ENCODE data around the gene TMEM144.
A peak's percentile ranks its signal among the peaks of the same experiment; 100 is the strongest.

The TMEM144 gene

DNA sequence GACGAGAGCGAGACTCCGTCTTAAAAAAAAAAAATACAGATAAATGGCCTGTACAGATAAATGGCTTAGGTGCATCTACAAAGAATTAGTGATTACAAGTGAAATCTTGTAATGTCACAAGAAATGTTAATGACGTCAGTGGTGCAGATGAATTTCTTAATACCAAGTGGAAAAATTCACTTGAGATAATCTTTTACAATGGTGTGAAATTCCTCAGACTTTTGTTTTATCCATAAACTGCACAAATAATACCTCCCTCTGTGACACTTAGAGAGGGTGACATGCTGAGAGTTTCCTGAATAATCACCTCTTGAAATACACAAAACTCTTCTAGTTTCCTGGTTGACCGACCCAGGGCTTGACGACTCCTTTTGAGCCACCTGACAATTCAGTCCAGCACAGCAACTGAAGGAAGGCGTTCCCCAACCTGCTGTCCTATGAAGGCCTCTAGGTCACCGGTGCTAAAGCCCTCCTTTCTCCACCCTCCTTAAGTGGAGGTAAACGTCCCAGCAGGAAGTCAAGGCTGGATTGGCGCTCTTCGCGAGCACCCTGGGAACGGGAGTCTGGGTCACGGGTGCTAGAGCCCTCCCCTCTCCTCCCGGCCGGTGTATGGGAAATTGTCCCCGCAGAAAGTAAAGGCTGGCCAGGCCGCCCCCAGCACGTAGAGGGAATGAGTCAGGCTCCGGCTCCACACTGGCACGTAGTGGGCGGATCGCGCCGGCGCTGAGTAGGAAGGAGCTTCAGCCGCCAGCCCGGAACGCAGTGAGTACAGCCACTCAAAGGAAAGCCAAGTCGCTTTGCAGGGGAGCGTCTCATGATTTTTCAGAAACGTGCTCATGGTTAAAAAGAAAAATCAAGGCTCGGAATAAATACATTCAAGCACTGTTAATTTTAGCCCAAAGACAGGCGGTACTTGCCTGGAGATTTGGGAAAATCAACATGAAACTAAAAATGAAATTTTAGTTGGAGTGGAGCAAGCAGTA, at the start of gene TMEM144:
Gene TMEM144 (plus strand): TSS at position 662 of the 983 bp plus-strand sequence. CDS start 2,182 bp downstream, outside the sequence.
- intact Hi-C loops (cut with DNase I), result no loop called here
- DNase-seq, result peak; percentile 88 to 99 (median 95)

DNA sequence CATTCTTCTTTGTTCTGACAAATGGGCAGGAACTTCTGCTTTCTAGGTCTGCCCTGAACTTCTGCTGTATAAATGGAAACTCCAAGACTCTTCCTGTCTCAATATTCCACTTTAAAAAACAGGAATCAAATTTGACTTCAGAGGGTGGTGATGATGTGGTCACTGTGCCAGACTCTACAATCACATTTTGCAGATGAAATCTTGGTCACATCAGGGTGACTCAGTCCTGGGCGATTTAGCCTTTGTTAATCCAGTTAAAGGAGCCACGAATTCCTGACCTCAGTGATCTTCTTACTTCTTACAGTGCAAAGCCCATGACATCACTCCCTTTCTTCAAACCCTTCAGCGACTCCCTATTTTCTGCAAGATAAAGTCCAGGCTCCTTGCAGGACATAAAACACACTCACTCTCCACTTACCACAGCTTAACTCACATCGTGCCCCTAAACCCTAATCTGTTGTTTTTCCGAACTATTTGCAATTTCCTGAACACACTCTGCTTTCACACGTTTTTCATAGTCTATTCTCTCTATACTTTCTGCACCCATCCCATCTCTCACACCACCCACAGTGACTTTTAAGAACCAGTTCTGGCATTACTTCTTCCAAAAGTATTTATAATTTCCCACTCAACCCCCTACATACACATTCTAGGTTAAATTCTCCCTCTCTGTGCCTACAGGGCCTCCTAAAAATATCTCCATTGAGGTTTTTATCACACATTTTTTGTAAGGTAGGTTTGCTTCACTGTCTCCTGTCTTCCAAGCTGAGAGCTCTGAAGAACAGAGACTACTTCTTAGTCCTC, 48.5 kb upstream of the TMEM144 start:
- DNase-seq, result peak in 1 of 42 donors; percentile 29
- intact Hi-C loops (cut with DNase I), result no loop called here

DNA sequence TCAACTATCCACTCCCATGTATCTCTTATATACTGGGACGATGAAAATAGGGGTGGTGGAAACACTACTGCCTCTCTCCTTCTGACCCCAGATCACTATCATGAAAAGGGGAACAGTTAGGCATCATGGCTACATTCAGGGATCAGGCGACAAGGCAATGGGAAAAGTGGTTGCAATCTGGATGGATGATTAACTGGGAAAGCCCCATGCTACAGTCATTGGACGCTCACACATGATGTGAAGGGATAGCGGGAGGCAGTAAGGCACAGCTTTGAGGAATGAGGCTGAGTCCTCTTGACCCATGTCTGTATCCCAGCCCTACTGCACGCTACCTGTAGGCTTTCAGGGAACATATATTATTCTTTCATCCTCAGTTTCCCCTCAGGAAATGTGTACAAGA, 47.7 kb upstream of the TMEM144 start:
- intact Hi-C loops (cut with DNase I), result no loop called here
- no peak for DNase-seq

DNA sequence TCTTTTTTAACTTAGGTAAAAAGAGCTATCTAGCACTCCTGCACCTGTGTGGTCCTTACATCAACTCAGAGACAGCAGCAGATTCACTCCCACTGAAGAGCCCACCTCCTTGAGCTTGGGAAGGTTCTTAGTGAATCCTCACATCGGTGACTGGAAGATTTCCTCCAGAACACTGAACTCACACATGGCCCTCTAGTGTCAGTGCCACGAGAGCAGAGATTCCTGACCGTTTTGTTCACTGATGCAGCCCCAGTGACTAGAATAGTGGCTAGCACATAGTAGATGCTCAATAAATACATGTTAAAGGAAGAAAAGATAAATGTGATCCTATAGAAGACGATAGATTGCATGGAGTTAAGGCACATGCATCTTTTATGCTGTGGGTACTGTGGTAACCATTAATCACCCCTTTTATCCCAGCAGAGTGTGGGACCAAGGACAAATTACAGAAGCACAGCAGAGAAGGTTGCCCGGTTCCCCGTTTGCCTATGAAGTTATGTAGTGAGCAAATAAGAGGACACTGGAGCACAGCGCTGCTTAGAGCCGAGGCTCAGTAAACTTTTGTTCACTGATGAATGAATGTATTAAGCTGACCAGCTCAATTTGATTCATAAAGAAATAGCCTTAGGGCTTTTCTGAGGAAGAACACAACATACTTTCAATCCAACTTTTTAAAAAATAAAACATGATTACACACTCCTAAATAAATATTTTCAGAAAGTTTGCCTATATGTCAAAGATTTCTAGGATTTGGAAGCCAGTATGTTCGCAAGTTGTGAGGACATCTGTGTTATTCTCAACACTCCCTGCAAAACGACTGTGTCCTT, 46.1 kb upstream of the TMEM144 start:
- DNase-seq, result peak in 10 of 42 donors; percentile 12 to 60 (median 33)
- intact Hi-C loops (cut with DNase I), result no loop called here

DNA sequence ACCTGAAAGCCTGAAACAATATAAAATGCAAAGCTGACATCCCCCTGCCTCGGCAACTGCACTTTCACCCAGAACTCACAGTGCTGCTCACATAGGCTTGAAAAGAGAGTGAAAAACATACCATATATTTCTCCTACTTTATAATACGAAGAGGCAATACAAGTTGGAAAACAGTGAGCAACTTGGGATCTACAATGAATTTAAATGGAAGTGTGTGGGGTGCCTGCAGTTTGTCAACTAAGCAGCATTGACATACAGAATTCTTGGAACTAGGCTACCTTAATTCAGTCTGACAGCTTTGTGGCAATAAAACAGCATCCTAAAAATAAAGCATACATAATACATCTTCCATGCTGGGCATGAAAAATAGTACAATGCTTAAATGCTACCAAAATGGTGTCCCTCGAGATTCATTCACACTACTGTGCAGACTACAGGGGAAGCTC, 45.5 kb upstream of the TMEM144 start:
- intact Hi-C loops (cut with DNase I), result no loop called here
- no peak for DNase-seq

DNA sequence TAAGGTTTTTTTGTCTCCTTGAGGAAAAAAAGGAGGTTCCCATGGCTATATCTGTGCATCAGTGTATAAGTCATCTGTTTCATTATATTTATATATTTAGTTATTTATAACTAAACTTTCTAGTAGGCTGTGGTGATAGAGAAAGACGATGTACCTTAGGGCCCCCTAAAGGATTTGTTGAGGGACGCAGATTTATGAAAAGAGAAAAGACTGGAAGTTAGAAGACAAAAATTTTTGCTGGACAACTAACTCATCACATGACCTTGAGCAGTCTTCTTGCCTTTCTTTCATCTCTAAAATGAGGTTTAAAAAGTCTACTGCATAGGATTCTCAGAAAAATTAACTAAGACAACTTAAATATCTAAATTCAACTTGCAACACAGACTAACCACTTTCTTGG, 43.6 kb upstream of the TMEM144 start:
- DNase-seq, result no peak
- intact Hi-C loops (cut with DNase I), result no loop called here

DNA sequence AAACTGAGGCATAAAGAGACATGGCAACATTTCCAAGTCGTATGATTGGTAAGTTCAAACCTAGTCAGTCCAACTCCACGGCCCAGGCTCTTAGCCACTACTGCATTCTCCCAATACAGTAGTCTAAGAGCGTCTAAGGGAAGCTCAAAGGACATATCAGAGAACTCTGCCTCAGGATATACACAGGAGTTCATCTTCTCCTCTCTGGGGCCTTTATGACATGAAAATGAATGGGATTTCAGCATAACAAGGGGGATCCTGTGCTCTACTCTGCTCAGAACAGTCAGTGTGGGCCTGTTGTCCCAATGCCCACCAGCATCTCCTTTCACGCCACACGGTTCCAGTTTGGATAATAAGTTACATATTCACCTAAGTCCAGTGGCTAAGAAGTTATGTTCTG, 41.7 kb upstream of the TMEM144 start:
- intact Hi-C loops (cut with DNase I), result no loop called here
- DNase-seq, result no peak

DNA sequence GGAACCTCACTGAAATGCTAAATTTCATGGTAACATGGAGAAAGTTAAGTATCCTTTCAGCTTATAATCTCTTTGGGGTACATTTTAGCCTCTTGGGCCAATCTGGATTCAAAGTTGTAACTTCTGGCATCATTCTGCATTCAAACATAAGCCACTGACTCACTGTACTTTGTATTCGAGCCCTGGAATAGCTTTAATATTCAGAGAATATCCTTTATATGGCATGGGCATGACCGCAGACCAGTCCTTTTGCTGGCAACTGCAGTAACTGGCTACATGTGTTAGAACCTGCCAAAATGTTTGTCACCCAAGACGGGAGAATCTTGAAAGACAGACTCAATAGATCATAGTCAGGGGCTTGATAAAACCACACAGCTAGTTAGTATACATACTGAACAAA, 40.8 kb upstream of the TMEM144 start:
- intact Hi-C loops (cut with DNase I), result no loop called here
- no peak for DNase-seq

DNA sequence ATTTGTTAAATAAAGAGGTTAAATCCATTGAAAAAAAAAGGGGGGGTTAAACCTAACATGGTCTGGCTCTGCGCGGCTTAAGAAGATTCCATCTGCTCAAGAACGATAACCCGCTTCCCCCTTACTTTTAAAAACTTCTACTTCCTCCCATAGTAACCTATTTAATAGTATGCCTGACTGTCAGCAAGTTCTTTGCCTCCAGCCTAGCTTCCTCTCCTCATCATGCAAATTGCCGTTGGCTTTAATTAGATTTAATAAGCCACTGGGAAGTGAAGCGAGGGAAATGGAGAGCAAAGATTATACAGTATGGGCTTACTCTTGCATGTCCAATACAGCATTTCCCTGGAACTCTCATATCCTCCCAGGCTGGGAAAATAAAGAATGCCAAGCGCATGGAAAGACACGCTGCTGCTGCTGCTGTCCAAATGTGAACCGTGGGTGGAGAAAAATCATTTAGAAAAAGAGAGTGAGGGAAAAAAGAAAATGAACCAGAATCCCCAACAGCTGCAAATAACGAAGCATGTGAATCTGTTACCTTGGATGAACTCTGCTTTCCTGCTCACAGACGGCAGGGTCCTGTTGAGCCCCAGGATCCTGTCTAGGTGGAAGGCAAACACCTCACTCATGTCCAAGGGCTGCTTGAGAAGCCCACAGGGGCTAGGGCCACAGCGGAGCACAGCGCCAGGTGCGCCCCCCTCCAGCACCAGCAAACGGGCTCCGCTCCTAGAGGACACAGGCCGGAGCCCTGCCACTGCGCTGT, 40.2 kb upstream of the TMEM144 start:
- intact Hi-C loops (cut with DNase I), result loop anchor here (2.0 kb wide), 1 partner anchor 175 kb away; no protein-coding TSS in a partner anchor
- DNase-seq, result no peak

DNA sequence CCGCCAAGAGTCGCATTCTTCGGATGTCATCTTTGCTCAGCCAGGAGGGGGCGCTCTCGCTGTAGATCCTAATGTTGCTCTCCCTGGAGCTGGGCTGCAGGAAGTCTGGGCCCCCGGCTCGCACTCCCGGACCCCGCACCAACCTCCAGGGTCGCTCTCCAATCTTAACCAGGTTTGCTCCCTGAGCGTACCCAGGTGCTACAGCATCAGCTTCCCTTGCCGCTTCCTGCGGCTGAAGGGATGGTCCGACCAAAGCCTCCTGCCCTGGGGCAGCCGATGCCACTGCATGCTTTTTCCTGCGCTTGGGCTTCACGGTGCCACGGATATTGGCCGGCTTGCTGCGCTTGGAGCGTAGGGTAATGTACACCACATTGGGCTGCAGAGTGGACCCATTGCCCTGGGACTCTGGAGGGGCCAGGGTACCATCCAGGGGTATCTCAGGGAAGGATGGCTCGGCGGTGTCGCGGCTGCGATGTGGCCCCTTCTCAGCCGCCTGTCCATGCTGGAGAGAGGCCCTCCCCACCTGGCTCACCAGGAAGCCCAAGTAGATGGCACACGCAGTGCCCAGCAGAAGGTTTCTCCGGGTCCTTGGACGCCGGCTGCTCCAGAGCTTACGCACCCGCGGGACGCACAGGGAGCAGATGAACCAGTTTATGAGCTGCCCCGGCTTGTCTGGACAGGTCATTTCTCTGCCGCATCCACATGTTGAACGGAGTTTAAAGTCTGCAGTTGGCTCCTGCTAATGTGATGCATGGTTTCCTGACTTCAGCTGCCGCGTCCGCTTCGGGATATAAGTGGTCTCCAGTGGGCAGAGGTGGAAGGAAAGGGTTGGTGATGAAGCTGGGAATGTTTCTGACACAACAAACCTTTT, 39.4 kb upstream of the TMEM144 start:
- intact Hi-C loops (cut with DNase I), result loop anchor here (2.0 kb wide), 1 partner anchor 176 kb away; no protein-coding TSS in a partner anchor
- peak in 16 of 42 donors; percentile 11 to 68 (median 42) for DNase-seq

DNA sequence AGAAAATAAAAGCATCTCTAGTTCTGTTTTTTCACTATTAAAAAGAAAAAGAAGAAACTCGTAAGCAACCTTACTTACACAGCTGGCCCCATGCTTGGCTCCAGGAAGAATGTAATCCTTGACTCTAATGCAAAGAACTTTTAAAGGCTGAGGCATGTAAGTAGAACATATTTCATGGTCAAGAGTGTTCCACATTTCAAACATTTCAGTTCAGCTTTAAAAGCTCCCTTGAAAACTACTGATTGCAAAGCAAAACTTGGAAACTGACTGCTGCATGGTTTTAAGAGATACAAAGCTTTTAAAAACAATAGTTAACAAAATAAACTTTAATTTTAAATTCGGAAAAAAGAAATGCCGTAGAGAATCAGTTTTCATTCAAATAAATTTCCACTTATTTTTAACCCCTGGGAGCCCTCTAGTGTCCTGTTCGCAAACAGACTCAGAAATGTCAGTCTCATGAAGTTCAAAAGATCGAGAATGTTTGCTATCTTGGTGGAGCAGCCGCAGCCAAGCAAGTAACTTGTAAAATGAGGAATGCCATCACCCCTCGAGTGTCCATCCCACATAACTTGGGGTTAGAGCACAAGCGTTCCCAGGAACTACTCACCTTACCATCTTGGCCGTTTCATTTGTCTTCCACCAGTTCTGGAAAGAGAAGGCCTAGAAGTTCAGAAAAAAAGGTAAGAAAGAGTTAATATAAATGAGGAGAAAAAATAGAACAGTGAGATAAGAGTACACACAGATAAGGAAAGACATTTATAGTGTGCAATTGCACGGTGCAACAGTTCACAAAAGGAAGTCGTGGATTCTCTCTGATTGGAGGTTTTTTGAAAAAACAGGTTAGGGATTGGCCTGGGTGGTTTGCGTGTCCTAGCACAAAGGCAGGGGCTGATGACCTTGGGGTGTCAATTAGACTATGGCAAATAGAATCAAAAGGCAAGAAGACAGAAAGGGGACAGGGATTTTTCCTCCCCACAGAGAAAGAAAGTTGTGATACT, 37.7 kb upstream of the TMEM144 start, which contains the start of gene GASK1B:
Gene GASK1B (minus strand): TSS at position 765 of the 998 bp plus-strand sequence. CDS start 1,650 bp downstream, outside the sequence.
- intact Hi-C loops (cut with DNase I), result no loop called here

DNA sequence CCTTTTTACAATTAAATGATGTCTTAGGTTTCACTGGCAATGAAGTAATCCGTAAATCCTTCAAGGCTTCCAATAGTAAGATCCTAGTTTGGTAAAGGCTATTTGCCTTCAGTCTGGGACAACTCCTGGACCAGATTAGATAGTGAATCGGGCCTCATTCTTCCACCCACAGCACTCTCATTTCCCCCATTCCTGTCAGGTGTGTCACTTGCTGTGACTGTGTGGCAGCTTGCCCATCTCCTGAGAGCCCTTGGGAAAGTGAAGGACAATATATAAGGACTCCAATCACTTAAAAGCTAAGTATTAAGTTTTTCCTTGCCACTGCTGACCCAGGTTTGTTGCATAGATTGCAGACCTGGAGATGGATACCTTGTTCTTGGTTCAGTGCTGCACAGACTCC, 34.2 kb upstream of the TMEM144 start:
- intact Hi-C loops (cut with DNase I), result no loop called here
- DNase-seq, result no peak

More for the DNA sequence above, 37.7 kb upstream of the TMEM144 start, which contains the start of gene GASK1B:
- DNase-seq, result peak in 29 of 42 donors; percentile 20 to 83 (median 58)

DNA sequence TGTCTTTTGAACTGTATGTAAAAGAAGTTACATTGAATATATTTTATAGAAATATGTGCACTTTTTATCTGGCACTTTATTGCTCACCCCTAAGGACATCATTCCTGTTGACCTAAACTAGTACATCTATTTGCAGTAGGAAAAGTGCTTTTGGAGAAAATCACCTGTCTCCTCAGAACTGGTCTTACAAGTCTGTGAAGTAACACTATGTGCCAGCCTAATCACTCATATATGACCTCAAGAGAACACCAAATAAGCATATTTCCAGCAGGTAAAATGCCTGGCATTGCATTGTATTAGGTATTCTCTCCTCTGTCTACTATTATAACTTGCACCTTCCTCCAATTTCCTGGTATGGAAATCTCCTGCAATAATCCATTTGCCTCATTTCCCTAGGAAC, 33.5 kb upstream of the TMEM144 start:
- intact Hi-C loops (cut with DNase I), result no loop called here
- no peak for DNase-seq

DNA sequence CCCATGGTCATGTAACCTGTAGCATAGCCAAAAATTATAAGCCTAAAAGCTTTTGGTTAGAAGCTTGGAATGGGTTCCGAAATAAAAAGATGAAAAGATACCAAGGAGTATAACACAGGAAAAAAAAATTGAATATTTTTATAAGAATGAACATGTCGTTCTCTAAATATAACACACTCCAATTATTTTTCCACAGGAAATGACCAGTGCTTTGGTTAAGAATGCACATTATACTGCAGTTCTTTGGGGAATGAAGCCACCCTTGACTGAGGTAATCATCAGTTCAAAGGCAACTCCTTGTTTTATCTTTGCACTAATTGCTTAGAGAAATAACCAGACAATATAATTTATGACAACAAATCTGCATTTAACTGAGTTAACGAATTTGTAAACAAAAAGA, 30.8 kb upstream of the TMEM144 start:
- intact Hi-C loops (cut with DNase I), result no loop called here
- no peak for DNase-seq

DNA sequence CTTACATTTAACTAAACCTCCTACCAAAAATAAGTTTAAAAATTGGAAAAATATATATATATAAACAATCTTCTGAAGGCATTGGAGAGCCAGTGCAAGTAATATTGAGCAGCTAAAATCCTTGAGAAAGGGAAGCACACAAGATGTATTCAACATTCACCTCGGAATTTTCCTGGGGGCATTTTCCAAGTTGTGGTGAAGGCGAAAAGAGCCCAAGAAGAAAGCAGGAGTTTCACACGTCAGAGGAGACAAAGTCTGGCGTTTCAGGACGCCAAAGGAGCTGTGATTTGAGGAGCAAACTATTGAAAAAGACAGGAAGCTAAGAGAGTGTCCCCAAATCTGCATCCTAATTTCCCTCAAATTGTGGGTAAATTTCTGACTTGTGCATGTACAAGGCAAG, 28.4 kb upstream of the TMEM144 start:
- no peak for DNase-seq
- intact Hi-C loops (cut with DNase I), result no loop called here

DNA sequence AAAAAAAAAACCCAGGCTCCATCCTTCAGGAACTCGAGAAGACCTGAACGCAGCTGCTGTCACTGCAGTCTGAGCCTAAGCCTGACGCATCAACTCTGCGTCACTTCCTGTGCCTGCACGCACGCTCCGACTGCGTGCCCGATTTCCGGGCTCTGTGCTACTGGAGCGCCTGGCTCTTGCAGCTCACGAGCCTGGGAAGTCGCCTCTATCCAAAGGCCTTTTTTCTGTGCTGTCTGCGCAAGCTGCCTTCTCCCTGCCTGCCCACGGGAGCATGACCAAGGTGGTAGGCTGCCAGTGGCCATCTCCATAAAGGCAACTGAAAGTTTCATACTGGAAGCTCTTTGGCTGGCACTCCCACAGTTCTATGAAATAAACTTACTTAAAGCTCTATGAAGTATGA, 27.6 kb upstream of the TMEM144 start:
- intact Hi-C loops (cut with DNase I), result no loop called here
- peak in 18 of 42 donors; percentile 13 to 60 (median 46) for DNase-seq

All from head of caudate nucleus (tissue), 42 donors.